SK-N-SH treated with all-trans-retinoic acid at 6 μM for 48 hours (cell line): ENCODE measurements around the gene GRID1.

Source experiments
- ATAC-seq: fragments of 200-7000 bp; cut with Tn5 transposase; 3 replicates; pipeline ENCODE4 v1.9.1; 2020; ENCODE audit warnings: mild to moderate bottlenecking, moderate library complexity
- ARNTL ChIP-seq: fragments of 450-650 bp; formaldehyde crosslinking; IDR thresholded peaks from 2 replicates; pipeline ENCODE4 v1.5.0; 2020; ENCODE audit warnings: low read depth, mild to moderate bottlenecking, moderate library complexity, borderline replicate concordance
- BACH2 ChIP-seq: fragments of 250-450 bp; sonication (Bioruptor Pico); IDR thresholded peaks from 2 replicates; pipeline ENCODE4 v1.9.0; 2021; ENCODE audit warnings: mild to moderate bottlenecking, borderline replicate concordance
- CSRNP3 ChIP-seq: fragments of 250-450 bp; sonication (Bioruptor Pico); IDR thresholded peaks from 2 replicates; pipeline ENCODE4 v1.5.1; 2021; ENCODE audit warnings: mild to moderate bottlenecking, moderate library complexity
- ESRRG ChIP-seq: fragments of 250-450 bp; sonication (Bioruptor Pico); IDR thresholded peaks from 2 replicates; pipeline ENCODE4 v1.6.1; 2021; ENCODE audit warnings: mild to moderate bottlenecking
- POU6F1 ChIP-seq: fragments of 250-450 bp; sonication (Bioruptor Pico); IDR thresholded peaks from 2 replicates; pipeline ENCODE4 v1.8.0; 2021; ENCODE audit warnings: low read depth, mild to moderate bottlenecking, moderate library complexity, borderline replicate concordance
- RARB ChIP-seq: fragments of 250-450 bp; sonication (Bioruptor Pico); IDR thresholded peaks from 2 replicates; pipeline ENCODE4 v1.8.0; 2021; ENCODE audit warnings: mild to moderate bottlenecking, moderate library complexity
- SNAI2 ChIP-seq: fragments of 250-450 bp; sonication (Bioruptor Pico); IDR thresholded peaks from 2 replicates; pipeline ENCODE4 v1.5.0; 2020; ENCODE audit warnings: mild to moderate bottlenecking, moderate library complexity
- TCF4 ChIP-seq: fragments of 250-450 bp; sonication (Bioruptor Pico); IDR thresholded peaks from 2 replicates; pipeline ENCODE4 v1.8.0; 2021; ENCODE audit warnings: mild to moderate bottlenecking, moderate library complexity, borderline replicate concordance
- TOX ChIP-seq: fragments of 250-450 bp; sonication (Bioruptor Pico); IDR thresholded peaks from 2 replicates; pipeline ENCODE4 v1.8.0; 2021; ENCODE audit warnings: mild to moderate bottlenecking, moderate library complexity, borderline replicate concordance
- ZC3H10 ChIP-seq: fragments of 250-450 bp; sonication (Bioruptor Pico); IDR thresholded peaks from 2 replicates; pipeline ENCODE4 v1.5.1; 2021; ENCODE audit warnings: mild to moderate bottlenecking, moderate library complexity
- ZFP3 ChIP-seq: fragments of 250-450 bp; sonication (Bioruptor Pico); IDR thresholded peaks from 2 replicates; pipeline ENCODE4 v1.5.0; 2020; ENCODE audit warnings: mild to moderate bottlenecking, moderate library complexity
- ZFP30 ChIP-seq: fragments of 450-650 bp; formaldehyde crosslinking; IDR thresholded peaks from 2 replicates; pipeline ENCODE4 v1.5.0; 2022; ENCODE audit warnings: mild to moderate bottlenecking, moderate library complexity
- ZNF8 ChIP-seq: fragments of 450-650 bp; formaldehyde crosslinking; IDR thresholded peaks from 2 replicates; pipeline ENCODE4 v1.5.0; 2020; ENCODE audit warnings: mild to moderate bottlenecking, moderate library complexity
- TF ChIP-seq, protein P1 (sequence below): fragments of 250-450 bp; sonication (Bioruptor Pico); IDR thresholded peaks from 2 replicates; pipeline ENCODE4 v1.5.0; 2020; ENCODE audit warnings: mild to moderate bottlenecking, moderate library complexity
- TF ChIP-seq, protein P2 (sequence below): fragments of 250-450 bp; sonication (Bioruptor Pico); IDR thresholded peaks from 2 replicates; pipeline ENCODE4 v1.8.0; 2020; ENCODE audit warnings: mild to moderate bottlenecking, moderate library complexity, borderline replicate concordance
- TF ChIP-seq, protein P3 (sequence below): fragments of 250-450 bp; sonication (Bioruptor Pico); IDR thresholded peaks from 2 replicates; pipeline ENCODE4 v1.5.1; 2020; ENCODE audit warnings: low read depth, mild to moderate bottlenecking, moderate library complexity

The GRID1 gene

DNA sequence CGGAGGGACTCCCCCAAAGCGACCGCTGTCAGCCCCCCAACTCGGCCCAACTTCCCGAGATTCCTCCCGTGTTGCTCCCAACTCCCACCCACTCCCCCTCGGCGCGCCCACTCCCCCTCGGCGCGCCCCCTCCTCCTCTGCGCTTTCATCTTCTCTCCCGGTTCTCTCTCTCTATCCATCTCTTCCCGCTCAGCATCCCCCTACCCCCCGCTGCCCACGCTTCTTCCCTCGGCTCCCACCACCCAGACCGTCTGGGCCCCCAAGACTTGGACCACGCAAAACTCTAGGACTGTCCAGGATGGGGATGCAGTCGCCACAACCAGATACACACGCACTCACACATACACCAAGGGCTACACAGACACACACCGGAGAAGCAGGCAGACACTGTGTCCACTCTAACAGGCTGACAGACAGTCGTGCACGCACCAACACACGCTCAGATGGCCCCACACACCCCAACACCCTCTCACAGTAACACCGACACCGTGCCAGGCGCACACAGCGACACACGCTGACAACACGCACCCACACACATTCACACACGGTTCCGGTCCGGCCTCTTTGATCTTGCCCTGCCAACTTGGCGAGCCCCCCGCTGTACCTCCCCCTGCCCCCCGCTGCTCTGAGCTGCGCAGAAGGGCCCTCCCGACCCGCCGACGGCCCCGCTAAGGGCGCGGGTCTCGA lies 1.1 kb downstream of the GRID1 start:
- TF ChIP-seq, protein P1, sequence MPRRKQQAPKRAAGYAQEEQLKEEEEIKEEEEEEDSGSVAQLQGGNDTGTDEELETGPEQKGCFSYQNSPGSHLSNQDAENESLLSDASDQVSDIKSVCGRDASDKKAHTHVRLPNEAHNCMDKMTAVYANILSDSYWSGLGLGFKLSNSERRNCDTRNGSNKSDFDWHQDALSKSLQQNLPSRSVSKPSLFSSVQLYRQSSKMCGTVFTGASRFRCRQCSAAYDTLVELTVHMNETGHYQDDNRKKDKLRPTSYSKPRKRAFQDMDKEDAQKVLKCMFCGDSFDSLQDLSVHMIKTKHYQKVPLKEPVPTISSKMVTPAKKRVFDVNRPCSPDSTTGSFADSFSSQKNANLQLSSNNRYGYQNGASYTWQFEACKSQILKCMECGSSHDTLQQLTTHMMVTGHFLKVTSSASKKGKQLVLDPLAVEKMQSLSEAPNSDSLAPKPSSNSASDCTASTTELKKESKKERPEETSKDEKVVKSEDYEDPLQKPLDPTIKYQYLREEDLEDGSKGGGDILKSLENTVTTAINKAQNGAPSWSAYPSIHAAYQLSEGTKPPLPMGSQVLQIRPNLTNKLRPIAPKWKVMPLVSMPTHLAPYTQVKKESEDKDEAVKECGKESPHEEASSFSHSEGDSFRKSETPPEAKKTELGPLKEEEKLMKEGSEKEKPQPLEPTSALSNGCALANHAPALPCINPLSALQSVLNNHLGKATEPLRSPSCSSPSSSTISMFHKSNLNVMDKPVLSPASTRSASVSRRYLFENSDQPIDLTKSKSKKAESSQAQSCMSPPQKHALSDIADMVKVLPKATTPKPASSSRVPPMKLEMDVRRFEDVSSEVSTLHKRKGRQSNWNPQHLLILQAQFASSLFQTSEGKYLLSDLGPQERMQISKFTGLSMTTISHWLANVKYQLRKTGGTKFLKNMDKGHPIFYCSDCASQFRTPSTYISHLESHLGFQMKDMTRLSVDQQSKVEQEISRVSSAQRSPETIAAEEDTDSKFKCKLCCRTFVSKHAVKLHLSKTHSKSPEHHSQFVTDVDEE (CRISPR knock-in tag) = no peak
- TF ChIP-seq, protein P2, sequence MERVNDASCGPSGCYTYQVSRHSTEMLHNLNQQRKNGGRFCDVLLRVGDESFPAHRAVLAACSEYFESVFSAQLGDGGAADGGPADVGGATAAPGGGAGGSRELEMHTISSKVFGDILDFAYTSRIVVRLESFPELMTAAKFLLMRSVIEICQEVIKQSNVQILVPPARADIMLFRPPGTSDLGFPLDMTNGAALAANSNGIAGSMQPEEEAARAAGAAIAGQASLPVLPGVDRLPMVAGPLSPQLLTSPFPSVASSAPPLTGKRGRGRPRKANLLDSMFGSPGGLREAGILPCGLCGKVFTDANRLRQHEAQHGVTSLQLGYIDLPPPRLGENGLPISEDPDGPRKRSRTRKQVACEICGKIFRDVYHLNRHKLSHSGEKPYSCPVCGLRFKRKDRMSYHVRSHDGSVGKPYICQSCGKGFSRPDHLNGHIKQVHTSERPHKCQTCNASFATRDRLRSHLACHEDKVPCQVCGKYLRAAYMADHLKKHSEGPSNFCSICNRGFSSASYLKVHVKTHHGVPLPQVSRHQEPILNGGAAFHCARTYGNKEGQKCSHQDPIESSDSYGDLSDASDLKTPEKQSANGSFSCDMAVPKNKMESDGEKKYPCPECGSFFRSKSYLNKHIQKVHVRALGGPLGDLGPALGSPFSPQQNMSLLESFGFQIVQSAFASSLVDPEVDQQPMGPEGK (CRISPR knock-in tag) = no peak
- TF ChIP-seq CSRNP3 (CRISPR knock-in tag) (no peak), TOX (CRISPR knock-in tag) (no peak), ZFP3 (no peak), POU6F1 (CRISPR knock-in tag) (no peak), RARB (CRISPR knock-in tag) (no peak), ZC3H10 (CRISPR knock-in tag) (no peak), ZFP30 (CRISPR knock-in tag) (no peak), ZNF8 (CRISPR knock-in tag) (no peak)
- TF ChIP-seq, protein P3, sequence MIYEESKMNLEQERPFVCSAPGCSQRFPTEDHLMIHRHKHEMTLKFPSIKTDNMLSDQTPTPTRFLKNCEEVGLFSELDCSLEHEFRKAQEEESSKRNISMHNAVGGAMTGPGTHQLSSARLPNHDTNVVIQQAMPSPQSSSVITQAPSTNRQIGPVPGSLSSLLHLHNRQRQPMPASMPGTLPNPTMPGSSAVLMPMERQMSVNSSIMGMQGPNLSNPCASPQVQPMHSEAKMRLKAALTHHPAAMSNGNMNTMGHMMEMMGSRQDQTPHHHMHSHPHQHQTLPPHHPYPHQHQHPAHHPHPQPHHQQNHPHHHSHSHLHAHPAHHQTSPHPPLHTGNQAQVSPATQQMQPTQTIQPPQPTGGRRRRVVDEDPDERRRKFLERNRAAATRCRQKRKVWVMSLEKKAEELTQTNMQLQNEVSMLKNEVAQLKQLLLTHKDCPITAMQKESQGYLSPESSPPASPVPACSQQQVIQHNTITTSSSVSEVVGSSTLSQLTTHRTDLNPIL (CRISPR knock-in tag) = no peak
- ATAC-seq = no peak

- TF ChIP-seq, protein P3 (CRISPR knock-in tag) = no peak
- no peak for TF ChIP-seq ARNTL (CRISPR knock-in tag)
- TF ChIP-seq, all 23 proteins: peak for 0
These were observed 1.9 kb downstream of the GRID1 start for GRCh38 chr10:86364491-86365345.

DNA sequence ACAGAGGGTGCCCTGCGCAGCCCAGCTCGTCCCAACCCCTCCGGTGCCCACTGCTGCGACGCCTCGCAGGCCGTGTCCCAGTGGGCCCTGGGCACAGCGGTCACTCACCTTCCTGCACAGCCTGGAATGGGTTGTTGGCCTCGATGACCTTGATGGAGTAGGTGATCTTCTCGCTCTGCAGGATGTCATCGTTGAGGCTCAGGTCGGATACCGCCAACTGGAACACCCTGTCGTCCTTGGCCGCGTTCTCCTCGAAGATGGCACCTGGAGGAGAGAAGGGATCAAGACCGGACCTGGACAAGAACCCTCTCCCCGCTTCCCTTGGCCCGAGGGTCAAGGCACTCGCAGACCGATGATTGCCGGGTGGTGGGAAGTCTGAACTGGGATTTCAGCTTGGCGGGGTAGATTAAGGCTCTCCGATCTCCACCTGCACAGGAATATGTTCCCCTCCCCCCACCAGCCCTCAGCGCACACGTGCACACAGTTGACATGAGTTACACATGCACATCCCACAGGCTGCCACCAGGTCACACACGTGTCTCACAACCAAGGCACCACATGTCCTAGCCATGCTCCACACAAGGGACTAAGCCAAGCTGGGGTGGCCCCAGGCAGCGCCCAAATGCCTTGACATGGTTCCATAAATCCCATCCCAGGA lies 2.6 kb downstream of the GRID1 start:
- no peak for TF ChIP-seq POU6F1 (CRISPR knock-in tag)
- TF ChIP-seq TCF4 (CRISPR knock-in tag) = no peak
- no peak for TF ChIP-seq CSRNP3 (CRISPR knock-in tag)
- TF ChIP-seq ESRRG = no peak
- TF ChIP-seq BACH2 (CRISPR knock-in tag) = no peak
- TF ChIP-seq TOX (CRISPR knock-in tag) = no peak
- no peak for TF ChIP-seq SNAI2 (CRISPR knock-in tag)
- TF ChIP-seq ZNF8 (CRISPR knock-in tag) = no peak
- TF ChIP-seq, all 23 proteins: peak for 0
- ATAC-seq = no peak

More at GRCh38 chr10:86364491-86365345, 1.9 kb downstream of the GRID1 start:
- ATAC-seq = no peak
